H1 (cell line): ENCODE results near the gene STXBP6. TPM values are rescaled to one million over a fixed set of nuclear protein-coding genes. Genes with fewer than 3 reads are reported as not detected.

Source experiments
- CTCF ChIA-PET: fragments of 300-600 bp; sonication (Branson Sonifier 250); formaldehyde crosslinking; loops from one replicate; lab custom pipeline; 2021; ENCODE audit not compliant: partially characterized antibody; lab: Charles Lee
- POLR2A ChIA-PET: fragments of 300-600 bp; sonication (Branson Sonifier 250); formaldehyde crosslinking; loops from one replicate; lab custom pipeline; 2021; ENCODE audit warnings: inconsistent platforms; ENCODE audit not compliant: partially characterized antibody; lab: Charles Lee
- DNase-seq, 2 experiments: peaks; one replicate each; pipeline versions ENCODE4 v3.0.0 to v3.0.0-alpha.2; 2010 to 2022; ENCODE audit warnings: low spot score in 2 of 2, low read depth in 1 of 2, mixed read lengths in 1 of 2
- FAIRE-seq: peaks from 2 replicates; lab custom pipeline; 2011; peaks lifted over from hg19 to GRCh38; lab: Jason Lieb, UNC
- H2AFZ ChIP-seq: 2 replicates; pipeline ENCODE4 v1.8.1; 2012; ENCODE audit warnings: low read length, inconsistent platforms
- H2AK5ac ChIP-seq: 2 replicates; pipeline ENCODE4 v1.6.1; 2013; ENCODE audit warnings: low read depth, low read length
- H2BK120ac ChIP-seq: replicated peaks from 2 replicates; pipeline ENCODE3; 2013; ENCODE audit warnings: low read depth, low read length, inconsistent platforms
- H2BK12ac ChIP-seq: 2 replicates; pipeline ENCODE4 v1.6.1; 2013; ENCODE audit warnings: low read depth, low read length
- H2BK15ac ChIP-seq: 2 replicates; pipeline ENCODE4 v1.6.1; 2013; ENCODE audit warnings: low read length
- H2BK20ac ChIP-seq: 2 replicates; pipeline ENCODE4 v1.6.1; 2013; ENCODE audit warnings: low read length
- H2BK5ac ChIP-seq: 2 replicates; pipeline ENCODE4 v1.6.1; 2013; ENCODE audit warnings: low read depth, low read length
- H3K14ac ChIP-seq: 2 replicates; pipeline ENCODE4 v1.6.1; 2013; ENCODE audit warnings: inconsistent platforms; ENCODE audit not compliant: insufficient read length
- H3K18ac ChIP-seq: 2 replicates; pipeline ENCODE4 v1.6.1; 2013; ENCODE audit warnings: low read length; ENCODE audit errors: extremely low read depth
- H3K23ac ChIP-seq: 2 replicates; pipeline ENCODE4 v1.6.1; 2013; ENCODE audit warnings: inconsistent platforms; ENCODE audit not compliant: insufficient read length
- H3K23me2 ChIP-seq: 2 replicates; pipeline ENCODE4 v1.6.1; 2013; ENCODE audit warnings: low read depth, low read length
- H3K27ac ChIP-seq: 2 replicates; pipeline ENCODE4 v1.6.1; 2011; ENCODE audit warnings: low read depth, low read length, inconsistent platforms
- H3K27me3 ChIP-seq, 4 experiments: replicated peaks in 1 of 4; 1 replicate in 1 of 4; 2 replicates in 3 of 4; pipeline versions ENCODE4 v1.6.1 to v1.8.1; 2011 to 2013; ENCODE audit warnings: low read length in 3 of 4, mild to moderate bottlenecking in 3 of 4, inconsistent platforms in 2 of 4, mixed read lengths in 2 of 4, moderate library complexity in 1 of 4; ENCODE audit not compliant: control insufficient read depth in 3 of 4, insufficient read depth in 3 of 4; ENCODE audit errors: extremely low read depth in 1 of 4
- H3K36me3 ChIP-seq, 4 experiments: 2 replicates each; pipeline versions ENCODE4 v1.6.1 to v1.8.1; 2011 to 2013; ENCODE audit warnings: mild to moderate bottlenecking in 4 of 4, low read length in 3 of 4, moderate library complexity in 2 of 4, control low read depth in 1 of 4, inconsistent platforms in 1 of 4; ENCODE audit not compliant: insufficient read depth in 4 of 4, control insufficient read depth in 2 of 4
- H3K4ac ChIP-seq: replicated peaks from 2 replicates; pipeline ENCODE3; 2013; ENCODE audit warnings: low read length, low read depth, mixed read lengths, inconsistent platforms; ENCODE audit not compliant: insufficient read length
- H3K4me1 ChIP-seq, 4 experiments: replicated peaks in 1 of 4; 1 replicate in 1 of 4; 2 replicates in 3 of 4; pipeline versions ENCODE4 v1.6.1 to v1.8.1; 2011 to 2013; ENCODE audit warnings: low read length in 3 of 4, inconsistent platforms in 2 of 4, mixed read lengths in 1 of 4; ENCODE audit not compliant: insufficient read depth in 4 of 4, control insufficient read depth in 3 of 4
- H3K4me2 ChIP-seq, 2 experiments: 2 replicates each; pipeline versions ENCODE4 v1.6.1 to v1.8.1; 2011 to 2013; ENCODE audit warnings: low read depth in 2 of 2, low read length in 2 of 2, control low read depth in 1 of 2, inconsistent platforms in 1 of 2, mild to moderate bottlenecking in 1 of 2; ENCODE audit not compliant: insufficient read depth in 1 of 2
- H3K4me3 ChIP-seq, 4 experiments: fragments of 200-600, 300-600 bp in 1 of 4; sonication (generic), shearing (Covaris generic), sonication (Bioruptor Twin) in 1 of 4; 2 replicates each; pipeline versions ENCODE4 v1.5.1 to v1.8.1; 2011 to 2016; ENCODE audit warnings: low read length in 4 of 4, low read depth in 3 of 4, control low read depth in 2 of 4, inconsistent platforms in 2 of 4, mild to moderate bottlenecking in 2 of 4, mixed read lengths in 1 of 4, moderate library complexity in 1 of 4; ENCODE audit not compliant: insufficient read depth in 2 of 4; ENCODE audit errors: extremely low read depth in 1 of 4
- H3K56ac ChIP-seq: replicated peaks from 2 replicates; pipeline ENCODE3; 2013; ENCODE audit warnings: low read depth, mild to moderate bottlenecking, mixed read lengths, low read length, inconsistent platforms; ENCODE audit not compliant: insufficient read length
- H3K79me1 ChIP-seq: 2 replicates; pipeline ENCODE4 v1.6.1; 2013; ENCODE audit warnings: low read depth, low read length, control low read depth
- H3K79me2 ChIP-seq, 2 experiments: 2 replicates each; pipeline versions ENCODE4 v1.6.1 to v1.8.1; 2012 to 2013; ENCODE audit warnings: low read length in 2 of 2, mild to moderate bottlenecking in 2 of 2, inconsistent platforms in 1 of 2; ENCODE audit not compliant: insufficient read depth in 2 of 2, control insufficient read depth in 1 of 2
- H3K9ac ChIP-seq, 4 experiments: replicated peaks in 1 of 4; 1 replicate in 1 of 4; 2 replicates in 3 of 4; pipeline versions ENCODE4 v1.6.1 to v1.8.1; 2011 to 2013; ENCODE audit warnings: low read depth in 3 of 4, low read length in 3 of 4, control low read depth in 2 of 4, mild to moderate bottlenecking in 2 of 4, moderate library complexity in 2 of 4, inconsistent platforms in 1 of 4; ENCODE audit errors: extremely low read depth in 1 of 4
- H3K9me3 ChIP-seq, 2 experiments: 2 replicates each; pipeline versions ENCODE4 v1.6.1 to v1.8.1; 2012 to 2013; ENCODE audit warnings: mild to moderate bottlenecking in 2 of 2, moderate library complexity in 2 of 2, control low read depth in 1 of 2, inconsistent platforms in 1 of 2, low read depth in 1 of 2, low read length in 1 of 2, mixed read lengths in 1 of 2; ENCODE audit not compliant: insufficient read depth in 2 of 2
- H4K20me1 ChIP-seq, 2 experiments: replicated peaks in 1 of 2; 2 replicates each; pipeline versions ENCODE3 to v1.8.1; 2011 to 2013; ENCODE audit warnings: inconsistent platforms in 2 of 2, low read length in 2 of 2, mild to moderate bottlenecking in 1 of 2; ENCODE audit not compliant: insufficient read depth in 2 of 2, control insufficient read depth in 1 of 2
- H4K5ac ChIP-seq: 2 replicates; pipeline ENCODE4 v1.6.1; 2013; ENCODE audit warnings: low read length, low read depth, mixed read lengths, inconsistent platforms; ENCODE audit not compliant: insufficient read length
- H4K8ac ChIP-seq: 2 replicates; pipeline ENCODE4 v1.8.0; 2013; ENCODE audit warnings: mild to moderate bottlenecking, moderate library complexity, low read length, inconsistent platforms; ENCODE audit not compliant: insufficient read depth; ENCODE audit errors: extremely low read depth
- H4K91ac ChIP-seq: replicated peaks from 2 replicates; pipeline ENCODE3; 2013; ENCODE audit warnings: low read length, mixed read lengths, inconsistent platforms; ENCODE audit not compliant: insufficient read length
- POU5F1 ChIP-seq: IDR thresholded peaks from 2 replicates; pipeline ENCODE4 v1.6.1; 2011; ENCODE audit warnings: low read depth, mild to moderate bottlenecking, low read length, moderate library complexity
- SP2 ChIP-seq: IDR thresholded peaks from 2 replicates; pipeline ENCODE4 v1.6.1; 2012; ENCODE audit warnings: mild to moderate bottlenecking, low read length, inconsistent platforms
- ZNF274 ChIP-seq: IDR thresholded peaks from 2 replicates; pipeline ENCODE4 v1.7.0; 2012; ENCODE audit warnings: low read length, borderline replicate concordance; ENCODE audit errors: extremely low read depth
- WGBS, 2 experiments: shearing (Covaris generic) in 1 of 2; methylation state at CpG; one replicate each; pipeline versions ENCODE4 v1.1.6 to v1.1.7; 2013 to 2015; ENCODE audit warnings: low lambda C conversion rate in 2 of 2, mixed read lengths in 2 of 2, inconsistent platforms in 1 of 2, low coverage in 1 of 2, missing lambda C conversion rate in 1 of 2; ENCODE audit not compliant: insufficient replicate concordance in 2 of 2, insufficient coverage in 1 of 2, insufficient read length in 1 of 2; ENCODE audit errors: extremely low coverage in 1 of 2, missing lambda C conversion rate in 1 of 2; 5-methylcytosine and 5-hydroxymethylcytosine counted together
- polyA plus RNA-seq, 7 experiments: library from polyadenylated mRNA; depleted of rRNA in 3 of 7; stranded (reverse) in 5 of 7; unstranded in 2 of 7; fragments of >200 nt in 5 of 7; fragments of 200-250 nt in 2 of 7; gene quantifications; 1 replicate in 5 of 7; 2 replicates in 1 of 7; 4 replicates in 1 of 7; pipeline versions ENCODE4 v1.2.1 to v1.2.3, GENCODE V29; 2011 to 2013; ENCODE audit warnings: missing spikeins in 2 of 7, mixed read lengths in 2 of 7
- total RNA-seq: library from RNA; stranded (reverse); fragmentation: NEBNext Ultra II Directional; extraction: Animal tissue kit (Norgen Biotek cat#: 25700); gene quantifications from 2 replicates; pipeline ENCODE4 v1.2.1, GENCODE V29; 2021

STXBP6 gene
- total and polyA plus RNA-seq, 2 of the 8 experiments (the other 6 are each of a cell fraction or from before 2014, with no cell fraction given) = 9.4 to 18.1 TPM

GRCh38 chr14:24868389-24868788, 181.6 kb downstream of the STXBP6 start:
- Histone ChIP-seq H3K23me2 (no peaks in the 10 kb centered on the region), H3K27me3 (no peaks in the 10 kb centered on the region), H4K20me1 (no peaks in the 10 kb centered on the region), H2BK5ac (no peak overlapping the region), H3K4me1 (peaks cover 0 to 2% (median 0%) of the 10 kb centered on the region in 4 experiments; a peak in 1 of 7 replicates), H4K8ac (no peak overlapping the region), H3K9me3 (no peaks in the 10 kb centered on the region), H3K27ac (no peak overlapping the region), H2AFZ (no peak overlapping the region), H3K36me3 (no peaks in the 10 kb centered on the region), H4K91ac (no peak overlapping the region), H3K4ac (no peak overlapping the region), H3K4me3 (no peak overlapping the region), H3K79me1 (no peaks in the 10 kb centered on the region; the same call in 1 of the 2 replicates), H2BK20ac (no peak overlapping the region), H3K14ac (no peak overlapping the region), H3K79me2 (no peaks in the 10 kb centered on the region), H2BK12ac (no peak overlapping the region), H3K23ac (no peak overlapping the region), H3K18ac (no peak overlapping the region), H2AK5ac (no peak overlapping the region), H4K5ac (no peak overlapping the region), H2BK15ac (no peak overlapping the region), H3K56ac (no peak overlapping the region), H2BK120ac (no peak overlapping the region), H3K4me2 (no peak overlapping the region), H3K9ac (no peak overlapping the region)
- TF ChIP-seq ZNF274 (no peak), SP2 (no peak), POU5F1 (no peak)
- POLR2A ChIA-PET = no interaction called here
- FAIRE-seq = no peak
- CTCF ChIA-PET = interaction anchor here (0.9 kb wide), 1 partner anchor 63 kb away, joined by 3 read pairs; no protein-coding TSS in a partner anchor
- 92% methylated on average over 2 of the region's 2 CpGs; no CpG with 5 or more reads in 1 of the 2 experiments for WGBS, 2 experiments
- no peak for DNase-seq
